Activated CD8-positive, alpha-beta T cell treated with anti-CD3 and anti-CD28 coated beads for 36 hours (primary cell): ENCODE results near the gene TAF9B. TPM values are rescaled to one million over a fixed set of nuclear protein-coding genes. Genes with fewer than 3 reads are reported as not detected.
"Not testable (repeated sequence)": the region's sequence is repeated elsewhere in the genome, so short reads cannot be mapped to it uniquely, and the experiment has no call there.

ENCODE experiments used
- ATAC-seq: fragments of 200-7000 bp; cut with Tn5 transposase; one replicate; pipeline ENCODE4 v1.10.0; 2021; ENCODE audit warnings: mild to moderate bottlenecking, moderate library complexity
- CTCF ChIA-PET: fragments of 350-600 bp; sonication (Branson Sonifier 250); formaldehyde crosslinking; loops from one replicate; lab custom pipeline; 2021; ENCODE audit warnings: antibody characterized with exemption; lab: Charles Lee
- POLR2A ChIA-PET: fragments of 350-600 bp; sonication (Branson Sonifier 250); formaldehyde crosslinking; loops from one replicate; lab custom pipeline; 2021; ENCODE audit warnings: antibody characterized with exemption; lab: Charles Lee
- DNase-seq: peaks from one replicate; pipeline ENCODE4 v3.0.0-alpha.2; 2020
- H3K27ac Mint-ChIP-seq: one replicate; pipeline ENCODE4 v1.8.0; 2021; ENCODE audit warnings: mild to moderate bottlenecking, mixed read lengths
- H3K27me3 Mint-ChIP-seq: one replicate; pipeline ENCODE4 v1.8.0; 2021; ENCODE audit warnings: mixed read lengths
- H3K36me3 Mint-ChIP-seq: one replicate; pipeline ENCODE4 v1.8.0; 2021; ENCODE audit warnings: low read depth, mixed read lengths
- H3K4me1 Mint-ChIP-seq: one replicate; pipeline ENCODE4 v1.8.0; 2021; ENCODE audit warnings: low read depth, mixed read lengths
- H3K4me3 Mint-ChIP-seq: one replicate; pipeline ENCODE4 v1.8.0; 2021; ENCODE audit warnings: mild to moderate bottlenecking, moderate library complexity, mixed read lengths
- H3K9me3 Mint-ChIP-seq: one replicate; pipeline ENCODE4 v1.8.0; 2021; ENCODE audit warnings: mixed read lengths
- CTCF ChIP-seq: fragments of 200-600 bp; IDR thresholded peaks from one replicate; pipeline ENCODE4 v1.8.0; 2022; ENCODE audit warnings: antibody characterized with exemption, mild to moderate bottlenecking
- intact Hi-C: fragments of 100-400 bp; cut with micrococcal nuclease; formaldehyde crosslinking; loops from one replicate; pipeline ENCODE4 v1.10.0; 2022
- total RNA-seq, 2 experiments: library from RNA; stranded (reverse); gene quantifications; one replicate each; pipeline ENCODE4 v1.2.3, GENCODE V29; 2021

The TAF9B gene
- total RNA-seq, 2 experiments from 2014 or later = 11.3 to 13.4 TPM

GRCh38 chrX:78102091-78102490 lies 37.4 kb downstream of the TAF9B start:
- peak; percentile 49 for DNase-seq
- Mint-ChIP-seq H3K36me3 (peaks cover 30% of the 10 kb centered on the region), H3K4me3 (peak overlapping the region; percentile 27), H3K27ac (peak overlapping the region; percentile 91), H3K27me3 (no peaks in the 10 kb centered on the region), H3K9me3 (peaks cover 4% of the 10 kb centered on the region), H3K4me1 (peaks cover 20% of the 10 kb centered on the region)
- ChIA-PET CTCF (interaction anchor here (2.8 kb wide), 1 partner anchor 10 kb away, joined by 12 read pairs; no protein-coding TSS in a partner anchor), POLR2A (no interaction called here)
- intact Hi-C loops = no loop called here
- TF ChIP-seq CTCF = no peak
- no peak for ATAC-seq

- Mint-ChIP-seq H3K27me3 (no peaks in the 10 kb centered on the region), H3K9me3 (peaks cover 4% of the 10 kb centered on the region), H3K36me3 (peaks cover 6% of the 10 kb centered on the region), H3K27ac (no peak overlapping the region), H3K4me3 (no peak overlapping the region), H3K4me1 (peaks cover 19% of the 10 kb centered on the region)
- CTCF ChIA-PET = no interaction called here
- TF ChIP-seq CTCF = no peak
- POLR2A ChIA-PET = no interaction called here
- intact Hi-C loops = loop anchor here (10.0 kb wide), 1 partner anchor 183 kb away; the partner anchor contains the start of gene ATP7A
- ATAC-seq (no peak), DNase-seq (no peak)
These were observed 41.3 kb downstream of the TAF9B start for GRCh38 chrX:78098108-78098507.

- Mint-ChIP-seq H3K4me3 (no peak overlapping the region), H3K27me3 (no peaks in the 10 kb centered on the region), H3K36me3 (no peaks in the 10 kb centered on the region), H3K9me3 (no peaks in the 10 kb centered on the region), H3K4me1 (peaks cover 9% of the 10 kb centered on the region), H3K27ac (peak overlapping the region; percentile 70)
- peak; percentile 64 for TF ChIP-seq CTCF
- peak; percentile 34 for DNase-seq
- intact Hi-C loops = loop anchor here (10.0 kb wide), 1 partner anchor 177 kb away; the partner anchor contains the start of gene ATP7A
- peak; percentile 91 for ATAC-seq
- CTCF ChIA-PET = interaction anchor here (0.8 to 2.4 kb wide), 7 partner anchors 9 to 182 kb away, joined by 3 to 12 read pairs (median 4); partner anchors contain the start of gene ATP7A
- POLR2A ChIA-PET = interaction anchor here (1.3 kb wide), 1 partner anchor 23 kb away, joined by 4 read pairs; no protein-coding TSS in a partner anchor
These were observed 47.2 kb downstream of the TAF9B start for GRCh38 chrX:78092296-78092695.

GRCh38 chrX:78081413-78081812 lies 58.0 kb downstream of the TAF9B start:
- CTCF ChIA-PET, H3K36me3 Mint-ChIP-seq, ATAC-seq, DNase-seq, H3K4me1 Mint-ChIP-seq, H3K27ac Mint-ChIP-seq, H3K4me3 Mint-ChIP-seq, H3K9me3 Mint-ChIP-seq, H3K27me3 Mint-ChIP-seq, POLR2A ChIA-PET, intact Hi-C loops: not testable (repeated sequence)

Other genes with a start within 250 kb of the TAF9B start
- gene MAGT1, start 244.2 kb downstream of the TAF9B start, total RNA-seq = 10 to 100 TPM; 33.2 to 33.7 TPM
- 100 to 1,000 TPM; 302 to 324 TPM for gene COX7B, start 240.2 kb downstream of the TAF9B start, total RNA-seq
- 1 to 10 TPM; 7.4 to 8.7 TPM for gene ATP7A, start 229.0 kb downstream of the TAF9B start, total RNA-seq
- 1 to 10 TPM in 1 of 2 experiments, under 1 TPM in 1; 0.56 to 1.3 TPM for gene PGAM4, start 170.0 kb downstream of the TAF9B start, total RNA-seq
- gene PGK1, start 35.4 kb downstream of the TAF9B start, total RNA-seq = 1,000 to 10,000 TPM; 1,745 to 1,759 TPM
- gene CYSLTR1, start 188.0 kb upstream of the TAF9B start, total RNA-seq = under 1 TPM; 0.29 to 0.45 TPM